Keratinocyte (primary cell): ENCODE data around the gene MAGI3.

Experiments
- EZH2 ChIP-seq: IDR thresholded peaks from one replicate; pipeline ENCODE4 v1.6.1; 2012; ENCODE audit warnings: inconsistent platforms, mild to moderate bottlenecking, low read length, moderate library complexity
- TF ChIP-seq, protein P1 (sequence below), 3 experiments: IDR thresholded peaks in 1 of 3; conservative IDR thresholded peaks in 1 of 3; optimal IDR thresholded peaks in 1 of 3; 2 replicates in 2 of 3; 3 replicates in 1 of 3; pipeline versions ENCODE3 to v1.5.1; 2011; ENCODE audit warnings: low read length in 3 of 3, mild to moderate bottlenecking in 3 of 3, moderate library complexity in 2 of 3, control low read depth in 1 of 3, inconsistent platforms in 1 of 3; ENCODE audit not compliant: insufficient read depth in 2 of 3; ENCODE audit errors: extremely low read depth in 1 of 3

DNA sequence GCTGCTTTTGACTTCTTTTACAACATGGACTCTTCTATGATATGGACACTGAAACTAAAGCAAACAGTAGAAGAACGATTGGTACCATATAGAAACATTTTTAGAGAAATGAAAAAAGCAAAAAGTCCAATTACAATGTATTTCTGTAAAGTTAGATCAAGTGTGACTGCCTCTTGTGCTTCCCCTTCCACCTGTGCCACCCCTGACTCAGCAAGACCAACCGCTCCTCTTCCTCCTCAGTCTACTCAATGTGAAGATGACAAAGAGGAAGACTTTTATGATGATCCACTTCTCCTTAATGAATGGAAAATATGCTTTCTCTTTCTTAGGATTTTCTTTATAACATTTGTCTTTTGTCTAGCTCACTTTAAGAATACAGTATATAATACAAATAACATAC, 302.0 kb downstream of the MAGI3 start:
- TF ChIP-seq EZH2 = no peak
- TF ChIP-seq, protein P1, sequence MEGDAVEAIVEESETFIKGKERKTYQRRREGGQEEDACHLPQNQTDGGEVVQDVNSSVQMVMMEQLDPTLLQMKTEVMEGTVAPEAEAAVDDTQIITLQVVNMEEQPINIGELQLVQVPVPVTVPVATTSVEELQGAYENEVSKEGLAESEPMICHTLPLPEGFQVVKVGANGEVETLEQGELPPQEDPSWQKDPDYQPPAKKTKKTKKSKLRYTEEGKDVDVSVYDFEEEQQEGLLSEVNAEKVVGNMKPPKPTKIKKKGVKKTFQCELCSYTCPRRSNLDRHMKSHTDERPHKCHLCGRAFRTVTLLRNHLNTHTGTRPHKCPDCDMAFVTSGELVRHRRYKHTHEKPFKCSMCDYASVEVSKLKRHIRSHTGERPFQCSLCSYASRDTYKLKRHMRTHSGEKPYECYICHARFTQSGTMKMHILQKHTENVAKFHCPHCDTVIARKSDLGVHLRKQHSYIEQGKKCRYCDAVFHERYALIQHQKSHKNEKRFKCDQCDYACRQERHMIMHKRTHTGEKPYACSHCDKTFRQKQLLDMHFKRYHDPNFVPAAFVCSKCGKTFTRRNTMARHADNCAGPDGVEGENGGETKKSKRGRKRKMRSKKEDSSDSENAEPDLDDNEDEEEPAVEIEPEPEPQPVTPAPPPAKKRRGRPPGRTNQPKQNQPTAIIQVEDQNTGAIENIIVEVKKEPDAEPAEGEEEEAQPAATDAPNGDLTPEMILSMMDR (optimal IDR thresholded peaks at IDR 0.05 in 1 of 3, IDR thresholded peaks at IDR 0.05 in 1 of 3, conservative IDR thresholded peaks at IDR 0.05 in 1 of 3; ENCODE audit: extremely low read depth in 1 of 3, insufficient read depth in 2 of 3, low read length in 3 of 3) = no peak
